Astrocyte (in vitro differentiated cells and primary cell): Measurements from ENCODE around the gene MICAL3.

Experiments
- CTCF ChIP-seq: IDR thresholded peaks from 2 replicates; pipeline ENCODE4 v1.5.1; 2011; ENCODE audit warnings: low read depth, mild to moderate bottlenecking, inconsistent platforms, low read length, moderate library complexity; ENCODE audit not compliant: insufficient read depth
- EZH2 ChIP-seq: IDR thresholded peaks from 2 replicates; pipeline ENCODE4 v1.6.1; 2012; ENCODE audit warnings: mild to moderate bottlenecking, low read length, inconsistent platforms; ENCODE audit not compliant: insufficient read depth

- TF ChIP-seq CTCF: no peak
- TF ChIP-seq EZH2: no peak
Observed at GRCh38 chr22:17888439-17888838, 135.9 kb downstream of the MICAL3 start.
